Lower leg skin (tissue), 4 donors: ENCODE data around the gene FAIM2. TPM values are rescaled to one million over a fixed set of nuclear protein-coding genes. Genes with fewer than 3 reads are reported as not detected.
"Not testable (repeated sequence)": the region's sequence is repeated elsewhere in the genome, so short reads cannot be mapped to it uniquely, and the experiment has no call there.

Source experiments
- DNase-seq, 2 donors: peaks; one replicate each; pipeline ENCODE4 v3.0.0-alpha.2; 2019; ENCODE audit warnings: low spot score in 2 of 2
- H3K4me3 ChIP-seq: fragments of 200-600 bp; sonication (generic); 2 replicates; pipeline ENCODE4 v1.5.1; 2017; ENCODE audit warnings: mild to moderate bottlenecking, low read depth; ENCODE audit not compliant: poor library complexity, severe bottlenecking
- POLR2A ChIP-seq, 2 donors: fragments of 450-650 bp; IDR thresholded peaks; one replicate each; pipeline ENCODE4 v1.6.1; 2016 to 2017; ENCODE audit warnings: antibody characterized with exemption in 2 of 2, mild to moderate bottlenecking in 1 of 2, moderate library complexity in 1 of 2
- WGBS, 2 donors: methylation state at CpG; one replicate each; pipeline ENCODE4 v1.1.5; 2018; 5-methylcytosine and 5-hydroxymethylcytosine counted together
- intact Hi-C: fragments of 100-400 bp; cut with DNase I; formaldehyde crosslinking; loops from one replicate; pipeline ENCODE4 v1.15.0; 2023; ENCODE audit warnings: low total_unique reads
- total RNA-seq, 4 donors: library from RNA; depleted of rRNA; stranded (reverse); fragments of >200 nt; gene quantifications; one replicate each; pipeline ENCODE4 v1.1.0, GENCODE V29; 2016
- TF ChIP-seq, protein P1 (sequence below), 3 donors: fragments of 450-650 bp; IDR thresholded peaks; one replicate each; pipeline ENCODE4 v1.5.1; 2016; ENCODE audit warnings: antibody characterized with exemption in 3 of 3, mild to moderate bottlenecking in 3 of 3, moderate library complexity in 2 of 3

The FAIM2 gene
- total RNA-seq, 4 donors from 2014 or later, result 0.08 to 0.91 (median 0.17) TPM; not detected in 1

DNA sequence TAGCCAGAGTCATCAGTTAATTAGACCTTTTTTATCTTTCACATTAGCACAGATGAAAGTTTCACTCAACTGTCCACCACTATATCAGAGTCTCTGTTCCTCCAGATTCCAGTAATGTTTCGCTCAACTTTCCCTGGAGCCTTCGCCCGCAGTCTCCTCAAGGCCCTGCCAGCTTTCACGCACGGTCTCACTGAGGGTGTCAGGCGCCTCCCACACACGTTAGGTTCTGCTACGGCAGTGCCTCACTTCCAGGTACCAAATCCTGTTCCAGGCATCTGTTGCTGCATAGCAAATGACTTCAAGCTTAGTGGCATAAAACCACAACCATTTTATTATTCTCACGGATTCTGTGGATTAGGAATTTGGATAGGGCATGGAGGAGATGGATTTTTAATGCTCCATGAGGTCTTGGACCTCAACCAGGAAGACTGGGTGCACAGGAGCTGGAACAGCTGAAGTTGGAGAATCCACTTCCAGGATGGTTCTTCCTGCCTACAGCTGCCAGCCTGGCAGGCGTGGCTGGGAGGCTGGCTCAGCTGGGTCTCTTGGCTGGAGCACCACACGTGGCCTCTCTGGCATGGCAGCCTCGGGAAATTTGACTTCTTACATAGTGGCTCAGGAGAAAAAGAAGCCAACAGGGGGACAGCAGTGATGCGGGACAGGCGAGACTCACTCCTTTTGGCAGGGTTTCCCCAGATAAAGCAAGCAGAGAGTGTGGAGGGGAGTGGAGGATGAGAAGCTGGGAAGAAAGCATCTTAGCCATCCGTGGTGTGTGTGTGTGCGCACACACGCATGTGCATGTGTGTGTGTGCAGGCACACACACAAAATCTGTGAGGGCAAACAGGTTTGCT is 39.5 kb downstream of the FAIM2 start:
- intact Hi-C loops, result no loop called here
- WGBS, 2 donors, result 51 to 54% methylated on average over 16 to 17 of the region's 17 CpGs
- DNase-seq, result no peak
- no peak overlapping the region for H3K4me3 ChIP-seq
- TF ChIP-seq POLR2A (IDR thresholded peaks at IDR 0.05), result no peak
- TF ChIP-seq, protein P1, sequence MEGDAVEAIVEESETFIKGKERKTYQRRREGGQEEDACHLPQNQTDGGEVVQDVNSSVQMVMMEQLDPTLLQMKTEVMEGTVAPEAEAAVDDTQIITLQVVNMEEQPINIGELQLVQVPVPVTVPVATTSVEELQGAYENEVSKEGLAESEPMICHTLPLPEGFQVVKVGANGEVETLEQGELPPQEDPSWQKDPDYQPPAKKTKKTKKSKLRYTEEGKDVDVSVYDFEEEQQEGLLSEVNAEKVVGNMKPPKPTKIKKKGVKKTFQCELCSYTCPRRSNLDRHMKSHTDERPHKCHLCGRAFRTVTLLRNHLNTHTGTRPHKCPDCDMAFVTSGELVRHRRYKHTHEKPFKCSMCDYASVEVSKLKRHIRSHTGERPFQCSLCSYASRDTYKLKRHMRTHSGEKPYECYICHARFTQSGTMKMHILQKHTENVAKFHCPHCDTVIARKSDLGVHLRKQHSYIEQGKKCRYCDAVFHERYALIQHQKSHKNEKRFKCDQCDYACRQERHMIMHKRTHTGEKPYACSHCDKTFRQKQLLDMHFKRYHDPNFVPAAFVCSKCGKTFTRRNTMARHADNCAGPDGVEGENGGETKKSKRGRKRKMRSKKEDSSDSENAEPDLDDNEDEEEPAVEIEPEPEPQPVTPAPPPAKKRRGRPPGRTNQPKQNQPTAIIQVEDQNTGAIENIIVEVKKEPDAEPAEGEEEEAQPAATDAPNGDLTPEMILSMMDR (IDR thresholded peaks at IDR 0.05), result no peak

DNA sequence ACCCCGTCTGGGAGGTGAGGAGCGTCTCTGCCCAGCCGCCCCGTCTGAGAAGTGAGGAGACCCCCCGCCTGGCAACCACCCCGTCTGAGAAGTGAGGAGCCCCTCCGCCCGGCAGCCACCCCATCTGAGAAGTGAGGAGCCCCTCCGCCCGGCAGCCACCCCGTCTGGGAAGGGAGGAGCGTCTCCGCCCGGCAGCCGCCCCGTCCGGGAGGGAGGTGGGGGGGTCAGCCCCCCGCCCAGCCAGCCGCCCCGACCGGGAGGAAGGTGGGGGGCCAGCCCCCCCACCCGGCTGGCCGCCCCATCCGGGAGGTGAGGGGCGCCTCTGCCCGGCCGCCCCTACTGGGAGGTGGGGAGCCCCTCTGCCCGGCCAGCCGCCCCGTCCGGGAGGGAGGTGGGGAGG is 42.8 kb downstream of the FAIM2 start:
- H3K4me3 ChIP-seq, DNase-seq, intact Hi-C loops: not testable (repeated sequence)
- no CpG with 5 or more reads among the region's 31 CpGs for WGBS, 2 donors

DNA sequence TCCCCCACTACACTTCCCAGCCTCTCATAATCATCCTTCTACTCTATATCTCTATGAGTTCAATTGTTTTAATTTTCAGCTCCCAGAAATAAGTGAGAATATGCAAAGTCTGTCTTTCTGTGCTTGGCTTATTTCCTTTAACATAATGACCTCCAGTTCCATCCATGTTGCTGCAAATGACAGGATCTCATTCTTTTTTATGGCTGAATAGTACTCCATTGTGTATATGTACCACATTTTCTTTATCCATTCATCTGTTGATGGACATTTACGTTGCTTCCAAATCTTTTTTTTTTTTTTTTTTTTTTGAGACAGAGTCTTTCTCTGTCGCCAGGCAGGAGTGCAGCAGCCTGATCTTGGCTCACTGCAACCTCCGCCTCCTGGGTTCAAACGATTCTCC is 47.8 kb downstream of the FAIM2 start:
- intact Hi-C loops, H3K4me3 ChIP-seq, DNase-seq: not testable (repeated sequence)
- 90 to 93% methylated on average over 4 of the region's 4 CpGs for WGBS, 2 donors

DNA sequence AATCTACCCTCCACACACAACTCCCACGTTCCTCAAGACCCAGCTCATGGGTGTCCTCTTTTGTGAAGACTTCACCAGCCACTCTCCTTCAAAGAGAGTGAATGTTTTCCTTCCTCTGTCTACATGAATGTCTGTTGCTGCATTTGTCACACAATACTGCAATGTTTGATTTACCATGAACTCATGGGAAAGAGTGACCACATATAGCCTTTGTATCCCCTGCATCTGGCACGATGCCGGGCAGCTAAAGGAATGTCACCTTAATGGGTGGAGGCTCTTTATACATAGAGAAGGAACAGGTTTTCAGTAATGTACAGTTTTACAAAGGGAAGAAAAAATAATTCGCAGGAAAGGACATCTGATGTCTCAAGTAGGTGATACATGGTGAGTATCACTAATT is 48.7 kb downstream of the FAIM2 start:
- no peak for TF ChIP-seq POLR2A (IDR thresholded peaks at IDR 0.05)
- TF ChIP-seq, protein P1 (IDR thresholded peaks at IDR 0.05), result no peak
- intact Hi-C loops, result no loop called here
- WGBS, 2 donors, result 88 to 89% methylated on average over 4 of the region's 4 CpGs
- no peak for DNase-seq
- H3K4me3 ChIP-seq, result no peak overlapping the region

DNA sequence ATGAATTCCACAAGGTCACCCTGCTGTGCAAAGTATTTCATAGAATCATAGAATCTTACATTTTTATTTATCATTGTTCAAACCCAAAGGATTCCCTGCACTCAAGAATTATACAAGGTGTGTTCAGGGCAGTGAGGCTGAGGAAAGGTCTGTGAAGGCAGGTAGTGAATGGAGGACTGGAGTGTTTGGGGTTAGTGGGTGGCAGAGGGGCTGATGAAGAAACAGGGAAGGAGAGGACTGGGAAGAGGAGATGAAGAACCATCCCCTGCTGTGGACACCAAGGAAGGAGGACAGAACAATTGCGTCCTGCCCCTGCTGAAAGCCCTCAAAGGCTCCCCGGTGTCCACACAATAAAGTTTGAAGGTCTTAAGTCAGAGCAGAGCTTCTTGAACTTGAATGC is 50.0 kb downstream of the FAIM2 start:
- no peak overlapping the region for H3K4me3 ChIP-seq
- no peak for TF ChIP-seq POLR2A (IDR thresholded peaks at IDR 0.05)
- TF ChIP-seq, protein P1 (IDR thresholded peaks at IDR 0.05), result no peak
- 77 to 81% methylated on average over 2 of the region's 2 CpGs for WGBS, 2 donors
- intact Hi-C loops, result no loop called here
- DNase-seq, result no peak

DNA sequence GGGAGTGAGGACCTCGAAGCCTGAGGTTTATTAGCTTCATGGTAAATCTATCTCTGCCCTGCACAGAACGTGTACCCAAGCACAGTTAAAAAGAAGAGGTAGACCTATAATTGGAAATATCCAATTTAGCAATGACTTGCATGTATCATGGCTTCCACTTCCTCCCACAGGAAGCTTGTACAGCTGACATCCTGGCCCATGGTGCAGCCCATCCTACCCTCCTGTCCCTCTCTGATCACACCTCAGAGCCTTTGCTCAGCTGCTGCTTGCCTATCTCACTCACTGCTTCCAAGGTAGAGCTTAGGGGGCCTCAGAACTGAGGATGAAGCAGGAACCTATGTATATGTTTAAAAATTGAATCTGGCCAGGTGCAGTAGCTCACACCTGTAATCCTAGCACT is 56.5 kb downstream of the FAIM2 start:
- 59 to 81% methylated on average over 2 of the region's 2 CpGs for WGBS, 2 donors
- H3K4me3 ChIP-seq, result no peak overlapping the region
- DNase-seq, result no peak
- intact Hi-C loops, result no loop called here
- TF ChIP-seq, protein P1 (IDR thresholded peaks at IDR 0.05), result no peak
- no peak for TF ChIP-seq POLR2A (IDR thresholded peaks at IDR 0.05)

DNA sequence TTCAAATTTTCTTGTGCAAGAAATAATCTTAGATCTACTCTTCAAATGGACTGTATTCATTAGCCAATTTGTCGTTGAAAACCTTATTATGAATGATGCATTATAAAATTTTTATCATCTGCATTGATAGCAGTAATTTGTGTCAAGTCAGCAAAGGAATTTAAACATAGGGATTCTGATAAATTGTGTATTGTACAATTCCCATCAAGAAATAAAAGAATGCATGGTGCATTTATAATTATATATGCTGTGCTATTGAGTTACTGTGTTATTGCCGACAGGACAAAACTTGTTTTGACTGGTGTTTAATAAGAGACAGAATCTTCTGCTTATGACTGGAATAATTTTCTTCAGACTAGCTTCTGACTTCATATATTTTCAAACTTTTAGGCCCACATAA is 57.7 kb downstream of the FAIM2 start:
- DNase-seq, result no peak
- intact Hi-C loops, result no loop called here

More for the DNA sequence above, 57.7 kb downstream of the FAIM2 start:
- 60 to 64% methylated on average over 2 of the region's 2 CpGs for WGBS, 2 donors
- no peak for TF ChIP-seq POLR2A (IDR thresholded peaks at IDR 0.05)
- TF ChIP-seq, protein P1 (IDR thresholded peaks at IDR 0.05), result no peak
- H3K4me3 ChIP-seq, result no peak overlapping the region
